GM20431 (cell line): ENCODE results near the gene B4GALT1.

Experiments
- in situ Hi-C: fragments of 300-500 bp; cut with MseI, MboI; formaldehyde crosslinking; loops from one replicate; pipeline ENCODE4 v1.15.0; 2020; ENCODE audit warnings: low sequenced_read_pairs; ENCODE audit not compliant: unreplicated experiment

The B4GALT1 gene

DNA sequence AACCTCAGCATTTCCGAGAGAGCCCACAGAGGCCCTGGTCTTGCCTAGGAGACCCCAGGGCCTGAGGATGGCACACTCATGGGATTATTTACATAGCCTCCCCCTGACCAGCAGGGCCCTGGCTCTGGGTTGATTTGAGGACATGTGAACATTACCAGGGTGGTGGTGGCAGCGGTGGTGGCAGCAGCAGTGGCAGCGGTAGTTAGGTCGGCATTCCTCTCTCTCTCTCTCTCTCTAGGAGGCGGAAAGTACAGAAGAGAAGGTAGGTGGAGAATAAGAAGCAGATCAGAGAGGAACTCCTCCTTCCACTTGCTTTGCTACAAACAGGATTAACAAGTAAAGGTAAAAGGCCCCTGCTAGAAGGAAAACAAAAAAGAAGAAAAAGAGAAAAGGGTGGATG, 39.3 kb downstream of the B4GALT1 start:
- in situ Hi-C loops: no loop called here

DNA sequence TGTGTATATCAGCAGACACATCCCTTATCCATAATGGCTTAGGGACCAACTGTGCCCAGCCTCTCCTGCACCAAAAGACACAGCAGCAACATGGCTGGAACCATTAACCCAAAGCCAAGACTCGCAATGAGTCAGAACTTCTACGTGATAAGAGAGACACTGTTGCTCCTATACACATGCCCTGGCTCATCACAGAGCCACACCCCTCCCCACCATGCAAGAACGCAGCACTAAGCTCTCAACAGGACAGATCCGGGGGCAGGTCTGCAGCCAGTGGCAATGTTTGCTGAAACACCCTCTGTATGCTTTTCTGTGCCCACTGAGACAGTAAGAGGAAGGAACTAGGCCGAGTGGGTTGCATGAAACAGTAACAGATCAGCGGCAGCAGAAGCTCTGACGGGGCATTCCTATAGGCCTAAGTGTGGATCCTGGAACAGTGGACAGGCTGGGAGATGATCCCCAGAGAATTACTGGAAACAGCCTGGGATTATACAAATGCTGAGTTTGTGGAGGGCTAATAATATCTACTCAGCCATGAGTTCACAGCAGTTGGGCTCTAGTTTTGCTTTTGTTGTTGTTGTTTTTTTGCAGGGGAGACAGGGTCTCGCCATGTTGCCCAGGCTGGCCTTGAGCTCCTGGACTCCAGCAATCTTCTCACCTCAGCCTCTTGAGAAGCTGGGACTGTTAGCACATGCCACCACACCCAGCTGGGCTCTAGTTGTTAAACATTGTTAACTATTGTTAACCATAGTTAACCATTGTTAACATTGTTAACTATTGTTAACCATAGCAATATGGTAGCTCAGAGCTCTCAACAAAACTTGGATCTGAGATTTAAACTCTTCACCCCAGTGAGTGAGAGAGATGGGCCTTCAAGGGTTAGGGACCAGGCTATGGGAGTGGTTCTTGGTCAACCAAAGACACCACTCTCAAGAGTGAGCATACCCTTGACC, 41.0 kb downstream of the B4GALT1 start:
- in situ Hi-C loops: no loop called here

DNA sequence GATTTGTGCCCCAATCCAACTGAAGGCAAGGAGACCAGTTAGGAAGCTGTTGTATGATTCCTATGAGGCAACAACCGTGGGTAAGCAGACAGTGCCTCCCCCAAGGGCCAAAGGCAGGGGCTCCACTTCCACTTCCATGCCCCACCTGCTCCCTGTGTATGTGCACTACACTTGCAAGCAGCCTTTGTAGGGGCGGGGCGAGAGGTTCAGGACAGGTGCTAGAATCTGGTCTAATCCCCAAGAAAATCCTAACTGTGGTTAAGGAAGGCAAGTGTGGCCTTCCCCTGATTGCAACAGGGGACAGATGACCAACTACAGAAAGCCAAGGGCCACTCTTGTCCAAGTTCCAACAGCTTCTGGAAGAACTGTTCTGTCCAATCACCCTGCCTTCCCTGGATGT, 41.7 kb downstream of the B4GALT1 start:
- in situ Hi-C loops: no loop called here

DNA sequence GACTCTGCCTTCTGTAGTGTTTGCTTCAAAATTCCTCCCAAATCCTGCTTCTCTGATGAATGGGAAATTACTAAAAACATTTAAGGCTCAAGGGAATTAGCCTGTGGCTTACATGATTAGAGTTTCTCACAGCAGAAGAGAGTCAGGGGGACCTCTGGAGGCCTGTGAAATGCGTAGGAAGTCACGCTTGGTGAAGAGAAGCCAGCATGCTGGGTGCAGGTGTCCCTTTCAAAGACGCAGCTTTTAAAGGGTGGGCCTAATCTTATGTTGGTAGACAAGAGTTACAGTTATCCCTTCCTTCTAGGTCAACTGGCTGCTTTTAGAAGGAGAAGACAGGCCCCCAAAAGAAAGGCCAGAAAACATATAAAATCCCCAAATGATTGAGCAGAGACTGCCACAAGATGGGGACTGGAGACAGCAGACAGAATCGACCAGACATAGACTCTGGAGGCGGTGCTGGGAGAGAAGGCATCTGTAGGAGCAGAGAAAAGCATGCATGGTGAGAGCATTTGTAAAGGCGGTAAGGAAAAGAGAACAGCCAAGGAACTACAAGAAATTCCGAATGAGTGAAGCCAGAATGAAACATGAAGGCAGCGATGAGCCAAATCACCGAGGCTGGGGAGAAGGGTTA, 42.3 kb downstream of the B4GALT1 start:
- in situ Hi-C loops: no loop called here

DNA sequence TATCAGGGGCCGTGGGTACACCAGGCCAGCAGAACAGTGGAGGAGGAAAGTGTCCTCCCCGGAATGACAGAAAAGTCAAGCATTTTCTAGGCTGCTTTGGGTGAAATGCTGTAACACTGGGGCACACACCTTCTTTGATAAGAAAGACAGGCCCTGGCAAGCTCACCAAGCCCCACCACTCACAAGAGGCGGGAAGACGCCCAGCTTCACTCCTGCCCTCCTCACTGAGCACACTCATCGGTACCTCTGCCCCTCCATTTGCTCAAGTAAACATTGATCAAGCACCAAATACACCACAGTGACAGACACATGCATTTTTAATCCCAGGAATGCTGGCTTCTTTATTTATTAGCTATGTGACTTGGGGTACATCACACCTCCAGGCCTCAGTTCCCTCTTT, 43.1 kb downstream of the B4GALT1 start:
- in situ Hi-C loops: no loop called here

DNA sequence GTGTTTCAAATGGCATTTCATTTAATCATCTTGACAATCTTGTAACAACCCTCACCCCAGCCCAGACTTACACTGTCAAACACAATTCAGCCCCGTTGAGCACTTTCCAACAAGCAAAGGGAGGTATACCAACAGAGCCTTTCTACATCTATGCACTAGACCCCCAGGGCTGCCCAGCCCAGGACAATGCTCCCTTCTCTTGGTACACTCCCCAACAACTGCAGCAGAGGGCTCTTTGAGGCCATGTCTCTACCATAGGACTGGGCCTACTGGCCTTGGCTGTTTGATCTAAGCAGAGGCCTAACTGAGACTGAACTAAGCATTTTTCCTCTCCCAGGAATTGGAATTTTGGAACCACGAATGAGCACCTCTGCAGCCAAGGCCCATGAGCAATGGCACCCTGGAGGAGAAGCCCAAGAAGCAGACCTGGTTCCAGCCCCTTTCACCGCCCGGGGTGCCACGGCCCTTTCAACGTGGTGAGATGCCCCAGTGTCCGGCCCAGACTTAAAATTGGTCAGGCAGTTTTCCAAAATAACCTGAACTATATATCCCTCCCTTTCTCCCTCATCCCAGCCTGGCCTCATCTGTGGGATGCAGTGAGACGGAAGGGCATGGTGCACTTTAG, 43.6 kb downstream of the B4GALT1 start:
- in situ Hi-C loops: no loop called here

DNA sequence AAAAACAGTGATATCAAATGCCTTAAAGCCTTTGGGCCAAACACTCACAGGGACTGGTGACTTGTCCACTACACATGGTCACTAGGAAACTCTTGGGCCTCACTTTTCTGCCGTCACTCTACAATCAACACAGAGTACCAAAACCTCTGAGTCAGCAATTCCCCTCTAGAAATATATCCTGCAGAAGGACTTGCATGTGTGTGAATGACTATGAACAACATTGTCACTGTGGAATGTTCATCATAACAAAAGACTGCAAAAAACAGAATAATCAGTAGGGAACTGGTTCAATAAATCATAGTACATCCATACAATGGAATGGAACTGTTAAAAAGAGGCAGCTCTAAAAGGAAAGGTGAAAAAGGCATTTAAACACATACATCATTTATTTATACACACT, 46.5 kb downstream of the B4GALT1 start:
- in situ Hi-C loops: no loop called here

DNA sequence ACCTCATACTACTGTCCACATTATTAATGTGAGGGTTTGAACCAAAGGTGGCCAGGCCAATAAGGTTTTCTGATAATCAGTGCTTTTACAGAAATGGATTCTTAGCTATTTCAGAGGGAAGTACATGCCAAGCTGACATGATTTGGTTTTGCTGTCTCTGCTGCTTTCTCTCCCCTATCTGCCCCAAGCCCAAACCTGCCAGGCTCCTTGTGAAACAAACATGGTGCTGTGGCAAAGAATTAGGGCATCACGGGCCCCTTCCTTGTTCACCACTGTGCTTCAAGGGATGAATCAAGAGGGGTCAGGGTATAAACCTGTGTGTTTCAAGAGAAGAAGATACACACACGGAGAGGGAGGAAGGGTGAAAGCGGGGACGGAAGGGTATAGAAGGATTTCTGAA, 49.3 kb downstream of the B4GALT1 start:
- in situ Hi-C loops: no loop called here

DNA sequence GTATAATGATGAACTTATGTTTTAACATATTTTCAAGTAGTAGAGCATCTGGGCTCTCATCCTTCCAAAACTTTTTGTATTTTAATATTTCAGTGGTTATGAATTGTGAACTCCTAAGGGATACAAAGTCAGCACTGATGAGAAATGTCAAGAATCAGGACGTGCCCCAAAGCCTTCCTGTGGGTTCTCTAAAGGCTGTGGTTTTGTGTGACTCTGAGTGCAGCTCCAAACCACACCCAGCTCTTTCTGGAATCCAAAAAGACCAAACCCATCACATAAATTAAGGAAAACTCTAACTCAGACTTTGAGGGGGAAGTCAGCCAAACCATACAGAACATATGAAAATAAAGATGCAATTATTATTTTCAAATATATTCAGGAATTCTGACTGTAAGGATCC, 49.8 kb downstream of the B4GALT1 start:
- in situ Hi-C loops: no loop called here

DNA sequence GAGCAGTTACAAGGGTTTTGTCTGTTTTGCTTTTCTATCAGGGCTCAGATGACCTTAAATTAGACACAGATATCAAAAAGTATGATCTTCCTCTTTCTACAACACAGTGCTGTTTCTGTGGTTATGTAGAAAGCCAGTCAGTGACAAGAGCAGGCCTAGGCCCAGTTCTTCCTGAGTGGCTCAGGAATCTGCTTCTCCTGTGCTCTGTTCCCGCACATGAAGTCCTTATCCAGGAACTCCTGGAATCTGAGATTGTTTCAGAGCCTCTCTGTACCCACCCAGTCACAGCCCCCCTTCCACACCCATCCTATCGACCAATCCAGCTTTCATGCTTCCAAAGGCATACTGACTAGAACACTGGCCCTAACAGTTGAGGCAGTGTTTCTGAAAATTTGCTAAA, 50.3 kb downstream of the B4GALT1 start:
- in situ Hi-C loops: no loop called here

DNA sequence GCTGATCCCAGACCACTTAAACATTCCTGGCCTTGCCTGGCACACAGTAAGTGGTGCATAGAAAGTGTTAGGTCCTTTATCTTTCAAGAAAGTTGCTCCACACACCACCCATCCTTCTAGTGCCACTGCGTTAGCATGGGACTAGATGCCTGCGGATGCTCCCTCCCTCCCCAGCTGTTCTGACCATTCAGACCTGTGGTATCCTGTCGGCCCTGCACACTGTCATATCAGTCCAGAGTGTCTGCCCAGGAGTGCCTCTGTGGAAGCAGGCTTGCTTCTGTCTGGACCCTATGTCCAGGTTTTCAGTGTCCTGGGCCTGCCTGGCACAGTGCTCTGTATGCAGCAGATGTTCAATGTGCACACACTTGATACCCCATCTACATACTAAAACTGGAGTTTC, 52.4 kb downstream of the B4GALT1 start:
- in situ Hi-C loops: no loop called here

DNA sequence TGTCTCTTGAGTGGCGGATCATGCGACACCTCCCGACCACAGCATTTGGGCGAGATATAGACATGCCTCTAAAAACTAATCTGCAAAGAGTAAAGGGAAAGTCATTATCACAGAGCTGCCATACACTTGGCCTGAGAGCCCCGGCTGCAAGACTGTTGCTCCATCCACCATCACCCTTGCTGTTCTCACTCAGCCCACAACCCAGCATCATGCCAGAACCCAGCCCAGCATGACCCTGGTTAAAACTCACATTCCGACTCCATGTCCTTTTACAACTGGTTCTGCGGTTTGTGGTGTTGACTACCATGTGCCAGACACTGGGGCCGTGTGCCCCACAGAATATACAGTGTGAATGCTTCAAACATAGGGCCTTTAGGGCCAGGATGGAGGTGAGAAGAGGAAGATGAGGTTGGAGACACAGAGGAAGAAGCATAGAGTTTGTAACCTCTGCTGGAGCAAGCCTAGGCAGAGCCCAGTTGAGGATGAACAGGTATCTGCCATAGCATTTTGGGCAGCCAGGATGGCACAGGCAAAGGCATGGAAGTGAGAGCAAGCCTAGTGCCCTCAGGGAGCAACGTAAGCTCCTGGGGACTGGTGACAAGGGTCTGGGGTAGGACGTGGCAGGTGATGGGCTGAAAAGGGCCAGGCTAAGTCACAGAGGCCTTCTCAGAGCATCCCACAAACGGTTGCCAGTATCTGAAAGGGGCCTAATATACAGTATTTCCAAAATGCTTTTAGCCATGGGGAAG, 53.2 kb downstream of the B4GALT1 start:
- in situ Hi-C loops: no loop called here

DNA sequence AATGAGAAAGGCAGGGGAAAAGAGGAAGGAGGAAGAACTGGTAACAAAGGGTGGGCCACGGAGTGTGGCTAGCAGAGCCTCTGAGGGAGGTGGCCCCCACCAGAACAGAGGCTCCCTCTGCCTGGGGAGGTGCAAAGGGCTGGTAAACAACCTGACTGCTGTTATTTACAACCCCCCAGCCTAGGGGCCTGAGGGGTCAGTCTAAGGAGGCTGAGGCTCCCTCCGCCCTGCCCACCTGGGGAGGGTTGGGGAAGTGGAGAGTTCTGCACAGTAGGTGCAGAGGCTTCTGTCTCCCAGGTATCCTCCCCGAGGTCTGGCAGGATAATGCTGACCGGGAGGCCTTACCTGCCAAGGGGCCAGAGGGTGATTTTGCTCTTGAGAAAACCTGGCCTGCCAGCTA, 55.0 kb downstream of the B4GALT1 start:
- in situ Hi-C loops: no loop called here

DNA sequence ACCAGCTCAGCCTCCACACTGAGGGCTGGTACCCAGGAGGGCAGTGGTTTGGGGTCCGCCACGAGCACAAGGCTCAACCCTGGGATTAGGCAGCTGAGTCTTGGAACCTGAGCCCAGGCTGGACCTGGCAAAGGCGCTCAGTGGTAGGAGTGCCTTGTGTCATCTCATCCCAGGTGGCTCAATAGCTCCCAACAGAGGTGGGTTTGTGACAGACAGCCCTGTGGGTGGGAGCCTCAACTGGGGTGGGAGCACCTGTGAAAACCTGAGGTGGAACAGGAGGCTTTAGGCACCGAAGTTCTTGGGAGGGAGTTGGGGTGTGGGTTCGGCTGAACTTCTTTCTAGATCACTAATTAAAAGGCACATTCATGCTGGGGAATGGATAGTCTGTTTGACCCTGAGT, 55.5 kb downstream of the B4GALT1 start:
- in situ Hi-C loops: no loop called here

DNA sequence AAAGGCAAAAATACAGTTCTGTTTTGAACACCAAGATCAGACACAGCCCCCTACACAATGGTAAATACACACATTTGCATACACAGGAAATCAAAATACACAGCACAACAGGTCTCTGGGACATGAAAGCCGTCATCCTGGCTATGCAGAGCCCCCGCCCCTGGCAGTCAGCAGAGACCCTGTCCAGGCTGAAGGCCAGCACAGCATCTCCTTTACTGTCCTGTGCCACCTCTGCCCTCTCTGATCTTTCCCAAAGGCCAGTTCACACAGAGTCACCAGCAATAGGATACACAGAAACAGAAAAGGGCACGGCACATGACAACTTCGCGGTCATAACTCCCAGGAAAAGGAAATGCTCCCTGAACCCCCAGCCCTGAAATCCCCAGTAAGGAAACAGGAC, 56.5 kb downstream of the B4GALT1 start:
- in situ Hi-C loops: no loop called here

DNA sequence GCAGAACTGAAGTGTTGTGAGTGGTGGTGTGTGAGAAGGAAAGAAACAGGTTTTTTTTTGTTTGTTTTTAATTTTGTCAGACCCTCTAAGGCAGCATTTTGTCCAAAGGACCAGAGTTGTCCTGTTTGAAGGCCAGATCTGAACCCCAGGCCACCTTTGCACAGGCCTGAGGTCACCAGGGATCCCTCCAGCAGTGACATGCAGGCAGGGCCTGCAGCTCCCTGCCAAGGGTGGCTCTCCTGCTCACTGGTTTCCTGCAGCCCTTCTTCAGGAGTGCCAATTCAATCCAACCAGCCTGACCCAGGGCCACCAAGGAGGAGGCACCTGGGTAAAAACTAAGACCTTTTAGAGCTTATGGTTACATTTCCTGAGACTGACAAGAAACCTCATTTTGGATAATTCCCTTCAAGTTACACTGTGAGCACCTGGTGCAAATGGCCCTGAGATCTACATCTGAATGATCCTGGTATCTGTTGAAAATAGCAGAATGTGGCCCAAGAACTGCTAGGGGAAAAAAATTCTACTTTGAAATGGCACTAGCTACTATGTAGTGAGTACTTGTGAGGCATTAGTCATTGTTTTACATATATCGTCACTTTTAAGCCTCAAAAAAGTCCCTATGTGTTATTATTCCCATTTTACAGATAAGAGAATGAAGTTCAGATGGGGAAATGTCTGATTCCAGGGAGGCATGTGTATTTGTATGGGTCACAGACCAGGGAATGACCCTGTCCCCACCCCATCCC, 57.1 kb downstream of the B4GALT1 start:
- in situ Hi-C loops: no loop called here

DNA sequence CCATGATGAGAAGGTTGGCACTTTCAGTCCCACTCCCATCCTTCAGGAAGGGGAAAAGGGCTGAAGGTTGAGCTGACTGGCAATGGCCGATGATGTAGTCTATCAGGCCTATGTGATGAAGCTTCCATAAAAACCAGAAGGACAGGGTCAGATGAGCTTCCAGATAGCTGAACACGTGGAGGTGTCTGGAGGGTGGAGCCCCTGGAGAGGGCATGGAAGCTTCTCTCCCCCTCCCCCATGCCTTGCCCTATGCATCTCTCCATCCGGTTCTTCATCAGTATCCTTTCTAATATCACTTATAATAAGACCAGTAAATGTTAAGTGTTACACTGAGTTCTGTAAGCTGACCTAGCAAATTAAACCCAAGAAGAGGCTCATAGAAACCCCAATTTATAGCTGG, 58.0 kb downstream of the B4GALT1 start:
- in situ Hi-C loops: no loop called here

DNA sequence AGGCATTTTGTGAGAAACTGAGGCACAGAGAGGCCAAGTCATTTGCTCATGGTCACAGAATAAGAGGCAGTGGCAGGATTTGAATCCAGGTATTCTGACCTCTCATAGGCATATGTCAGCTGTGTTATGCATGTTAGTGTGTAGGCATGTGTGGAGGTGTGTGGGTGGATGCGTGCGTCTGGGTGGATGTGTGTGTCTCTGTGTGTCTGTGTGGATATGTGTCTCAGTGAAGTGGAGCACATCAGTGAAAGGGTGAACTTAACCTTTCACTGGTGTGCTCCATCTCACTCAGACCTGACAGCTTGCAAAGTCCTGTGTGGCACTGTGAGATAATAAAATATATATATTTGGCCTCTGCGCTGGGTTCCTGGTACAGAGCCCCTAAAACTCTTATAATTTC, 58.7 kb downstream of the B4GALT1 start:
- in situ Hi-C loops: no loop called here

DNA sequence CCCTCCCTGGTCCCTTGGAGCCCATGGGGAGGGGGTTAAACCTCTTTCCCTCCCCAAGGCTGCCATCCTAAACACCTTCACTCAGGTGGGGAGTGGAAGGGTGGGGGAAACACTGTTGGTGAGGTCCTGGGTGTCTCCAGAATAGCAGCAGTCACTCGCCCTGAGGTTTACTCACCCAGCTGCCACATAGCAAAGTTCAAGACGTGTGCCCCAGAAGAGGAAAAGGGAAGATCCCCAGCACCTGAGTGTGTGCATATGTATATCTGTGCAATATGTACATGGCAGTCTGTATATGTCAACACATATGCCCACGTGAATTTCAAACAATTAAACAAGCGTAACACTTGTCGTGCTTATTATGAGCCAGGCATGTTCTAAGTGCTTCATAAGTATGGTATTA, 59.4 kb downstream of the B4GALT1 start:
- in situ Hi-C loops: no loop called here
